VCaP (cell line): ENCODE measurements around the gene CD52.
"Not testable (repeated sequence)": the region's sequence is repeated elsewhere in the genome, so short reads cannot be mapped to it uniquely, and the experiment has no call there.

Experiments
- H3K27ac ChIP-seq: fragments of 450-650 bp; 2 replicates; pipeline ENCODE4 v1.5.1; 2017
- CTCF ChIP-seq: fragments of 450-650 bp; conservative IDR thresholded peaks from 2 replicates; pipeline ENCODE4 v1.5.1; 2017; ENCODE audit warnings: mild to moderate bottlenecking, moderate library complexity

The CD52 gene

DNA sequence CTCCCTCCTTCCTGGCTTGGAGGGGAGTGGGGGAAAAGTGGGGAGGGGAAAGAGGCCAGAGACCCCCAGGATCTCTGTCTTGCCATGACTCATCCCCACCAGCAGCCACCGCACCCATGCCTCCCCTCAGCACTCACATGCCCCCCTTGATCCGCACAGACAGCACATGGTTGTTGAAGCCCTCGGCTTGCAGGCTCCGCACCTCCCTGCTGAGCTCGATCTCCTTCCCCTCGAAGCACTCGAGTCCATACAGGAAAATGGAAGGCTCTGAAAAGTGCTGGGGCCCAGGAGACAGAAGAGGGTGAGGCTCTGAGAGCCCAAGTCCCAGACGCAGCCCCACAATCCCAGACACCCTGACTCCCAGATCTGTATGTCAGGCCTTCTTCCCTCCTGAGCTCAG, 10.8 kb downstream of the CD52 start:
- TF ChIP-seq CTCF: no peak
- H3K27ac ChIP-seq: no peak overlapping the region

DNA sequence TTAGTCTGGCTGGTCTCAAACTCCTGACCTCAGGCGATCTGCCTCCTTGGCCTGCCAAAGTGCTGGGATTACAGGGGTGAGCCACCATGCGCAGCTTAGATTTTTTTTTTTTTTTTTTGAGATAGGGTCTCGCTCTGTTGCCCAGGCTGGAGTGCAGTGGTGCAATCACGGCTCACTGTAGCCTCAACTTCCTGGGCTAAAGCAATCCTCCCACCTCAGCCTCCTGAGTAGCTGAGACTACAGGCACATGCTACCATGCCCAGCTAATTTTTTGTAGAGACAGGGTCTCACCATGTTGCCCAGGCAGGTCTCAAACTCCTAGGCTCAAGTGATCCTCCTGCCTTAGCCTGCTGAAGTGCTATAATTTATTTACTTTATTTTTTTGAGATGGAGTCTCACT, 11.6 kb downstream of the CD52 start:
- not testable (repeated sequence) for H3K27ac ChIP-seq

DNA sequence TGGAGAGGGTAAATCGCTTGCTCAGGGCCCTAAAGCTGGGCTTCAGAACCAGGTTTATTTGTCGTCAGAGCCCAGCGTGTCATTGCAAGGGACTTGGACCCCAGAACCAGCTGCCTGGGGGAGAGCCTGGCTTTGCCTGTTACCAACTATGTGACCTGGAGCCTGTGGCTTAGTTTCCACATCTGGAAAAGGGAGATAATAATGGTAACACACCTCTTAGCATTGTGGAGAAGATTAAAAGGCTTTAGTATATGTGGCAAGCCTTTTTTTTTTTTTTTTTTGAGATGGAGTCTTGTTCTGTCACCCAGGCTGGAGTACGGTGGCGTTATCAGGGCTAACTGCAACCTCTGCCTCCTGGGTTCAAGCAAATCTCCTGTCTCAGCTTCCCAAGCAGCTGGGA, 12.5 kb downstream of the CD52 start:
- no peak overlapping the region for H3K27ac ChIP-seq
- no peak for TF ChIP-seq CTCF

- not testable (repeated sequence) for H3K27ac ChIP-seq
Measured at GRCh38 chr1:26333312-26333711, 15.6 kb downstream of the CD52 start.

DNA sequence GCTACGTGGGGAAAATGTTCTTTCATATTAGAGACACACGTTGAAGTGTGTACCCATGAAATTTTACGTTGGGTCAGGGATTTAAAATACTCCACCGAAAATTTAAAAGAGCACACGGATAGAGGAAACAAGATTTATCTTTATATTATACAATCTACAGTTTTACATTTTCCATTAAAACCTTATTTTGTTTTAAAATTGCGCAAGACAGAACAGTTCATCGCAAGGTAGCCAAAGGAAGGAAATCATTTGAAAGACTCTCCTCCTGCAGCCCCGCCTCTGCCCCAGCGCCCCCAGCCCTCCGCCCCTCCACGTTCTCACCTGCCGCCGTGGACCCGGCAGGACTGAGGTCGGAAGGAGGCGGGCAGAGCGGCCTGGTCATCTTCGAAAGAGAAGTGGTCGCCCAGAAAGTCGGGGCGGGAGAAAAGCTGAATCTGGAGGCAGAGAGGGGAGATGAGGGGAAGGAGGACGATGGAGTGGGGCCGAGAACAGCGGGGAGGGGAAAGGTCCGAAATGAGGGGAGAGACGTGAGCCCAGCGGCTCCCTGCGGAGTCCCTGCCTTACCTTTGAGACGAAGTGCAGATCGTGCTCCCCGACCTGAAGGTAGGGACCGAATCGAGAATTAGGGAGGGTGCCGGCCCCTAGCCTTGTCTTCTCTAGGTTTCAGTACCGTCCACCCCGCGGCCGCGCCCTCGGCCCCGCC, 18.2 kb downstream of the CD52 start:
- TF ChIP-seq CTCF: no peak
- peak overlapping the region; percentile 67 for H3K27ac ChIP-seq

- TF ChIP-seq CTCF: no peak
- H3K27ac ChIP-seq: peak overlapping the region; percentile 67
Measured at GRCh38 chr1:26336477-26337205, 18.9 kb downstream of the CD52 start.

DNA sequence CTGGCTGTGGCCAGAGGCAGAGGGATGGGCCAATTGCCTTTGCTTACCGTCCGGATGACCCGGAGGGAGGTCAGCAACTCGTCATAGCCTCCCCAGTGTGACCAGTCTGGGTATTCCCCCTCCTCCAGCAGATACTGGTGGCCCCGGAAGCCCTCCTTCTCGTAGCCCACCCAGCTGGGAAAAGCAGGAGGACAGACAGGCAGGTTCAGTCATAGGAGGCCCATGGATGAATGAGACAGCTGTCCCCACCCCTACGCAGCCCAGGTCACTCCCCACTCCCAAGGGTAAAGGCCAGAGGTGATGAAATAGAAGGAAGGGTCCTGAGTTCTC, 19.4 kb downstream of the CD52 start:
- peak overlapping the region; percentile 67 for H3K27ac ChIP-seq
- no peak for TF ChIP-seq CTCF

DNA sequence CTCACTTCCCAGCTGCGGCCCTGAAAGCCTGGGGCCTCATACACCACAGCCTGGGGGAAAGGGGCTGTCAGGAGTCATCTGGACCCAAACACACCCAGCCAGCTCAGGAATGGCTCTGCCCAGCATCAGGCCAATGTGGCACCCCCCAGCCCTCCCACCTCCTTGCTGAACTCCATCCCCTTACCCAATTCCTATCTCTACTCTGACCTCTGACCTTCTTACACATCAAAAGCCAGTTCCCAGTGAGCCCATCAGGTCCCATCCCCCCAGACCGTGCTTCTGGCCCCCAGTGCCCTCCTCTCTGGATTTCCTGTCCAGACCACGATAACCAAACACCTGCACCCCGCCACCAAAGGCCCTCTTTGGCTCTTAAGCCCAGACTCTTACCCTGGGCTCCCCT, 19.9 kb downstream of the CD52 start:
- TF ChIP-seq CTCF: no peak
- H3K27ac ChIP-seq: no peak overlapping the region

- TF ChIP-seq CTCF: no peak
- H3K27ac ChIP-seq: no peak overlapping the region
Measured at GRCh38 chr1:26338670-26339069, 20.9 kb downstream of the CD52 start.
